AG09309 (cell line): ENCODE results near the gene ANTXR1.

Source experiments
- DNase-seq: peaks from one replicate; pipeline ENCODE4 v3.0.0-alpha.2; 2010; ENCODE audit warnings: low read depth
- H3K4me3 ChIP-seq: 2 replicates; pipeline ENCODE4 v1.5.1; 2011; ENCODE audit warnings: mild to moderate bottlenecking, low read depth, low read length, moderate library complexity; ENCODE audit not compliant: control insufficient read depth
- TF ChIP-seq, protein P1 (sequence below): IDR thresholded peaks from 2 replicates; pipeline ENCODE4 v1.5.1; 2011; ENCODE audit warnings: mild to moderate bottlenecking, low read depth, low read length, inconsistent platforms; ENCODE audit not compliant: insufficient read depth, control insufficient read depth; ENCODE audit errors: missing control alignments

The ANTXR1 gene

DNA sequence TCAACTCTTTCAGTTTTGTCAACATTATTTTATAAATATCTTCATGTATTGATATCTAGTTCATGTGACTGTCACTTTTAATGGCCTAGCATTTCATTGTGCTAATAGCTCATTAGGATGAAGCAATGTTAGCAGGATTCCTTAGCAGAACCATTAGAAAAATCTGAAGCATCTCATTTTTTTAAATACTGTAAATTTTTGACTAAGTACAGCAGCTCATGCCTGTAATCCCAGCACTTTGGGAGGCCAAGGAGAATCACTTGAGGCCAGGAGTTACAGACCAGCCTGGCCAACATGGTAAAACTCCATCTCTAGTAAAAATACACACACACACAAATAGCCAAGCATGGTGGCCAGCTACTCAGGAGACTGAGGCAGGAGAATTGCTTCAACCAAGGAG is 15.6 kb upstream of the ANTXR1 start:
- no peak overlapping the region for H3K4me3 ChIP-seq
- DNase-seq, result no peak
- TF ChIP-seq, protein P1, sequence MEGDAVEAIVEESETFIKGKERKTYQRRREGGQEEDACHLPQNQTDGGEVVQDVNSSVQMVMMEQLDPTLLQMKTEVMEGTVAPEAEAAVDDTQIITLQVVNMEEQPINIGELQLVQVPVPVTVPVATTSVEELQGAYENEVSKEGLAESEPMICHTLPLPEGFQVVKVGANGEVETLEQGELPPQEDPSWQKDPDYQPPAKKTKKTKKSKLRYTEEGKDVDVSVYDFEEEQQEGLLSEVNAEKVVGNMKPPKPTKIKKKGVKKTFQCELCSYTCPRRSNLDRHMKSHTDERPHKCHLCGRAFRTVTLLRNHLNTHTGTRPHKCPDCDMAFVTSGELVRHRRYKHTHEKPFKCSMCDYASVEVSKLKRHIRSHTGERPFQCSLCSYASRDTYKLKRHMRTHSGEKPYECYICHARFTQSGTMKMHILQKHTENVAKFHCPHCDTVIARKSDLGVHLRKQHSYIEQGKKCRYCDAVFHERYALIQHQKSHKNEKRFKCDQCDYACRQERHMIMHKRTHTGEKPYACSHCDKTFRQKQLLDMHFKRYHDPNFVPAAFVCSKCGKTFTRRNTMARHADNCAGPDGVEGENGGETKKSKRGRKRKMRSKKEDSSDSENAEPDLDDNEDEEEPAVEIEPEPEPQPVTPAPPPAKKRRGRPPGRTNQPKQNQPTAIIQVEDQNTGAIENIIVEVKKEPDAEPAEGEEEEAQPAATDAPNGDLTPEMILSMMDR, result no peak

DNA sequence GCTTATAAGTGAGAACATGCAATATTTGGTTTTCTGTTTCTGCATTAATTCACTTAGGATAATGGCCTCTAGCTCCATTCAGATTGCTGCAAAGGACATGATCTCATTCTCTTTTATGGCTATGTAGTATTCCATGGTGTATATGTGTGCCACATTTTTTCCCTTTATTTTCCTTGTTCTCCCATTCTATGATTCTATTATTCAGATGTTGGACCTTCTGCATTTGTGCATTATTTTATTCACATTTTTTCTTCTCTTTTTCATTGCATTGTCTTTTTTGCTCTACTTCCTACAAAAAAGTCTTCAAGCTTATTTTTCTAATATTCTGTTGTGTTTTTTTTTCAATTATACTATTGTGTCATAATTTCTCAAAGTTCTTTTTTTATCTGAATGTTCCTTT is 11.1 kb upstream of the ANTXR1 start:
- H3K4me3 ChIP-seq, result no peak overlapping the region
- TF ChIP-seq, protein P1, result no peak
- DNase-seq, result no peak

DNA sequence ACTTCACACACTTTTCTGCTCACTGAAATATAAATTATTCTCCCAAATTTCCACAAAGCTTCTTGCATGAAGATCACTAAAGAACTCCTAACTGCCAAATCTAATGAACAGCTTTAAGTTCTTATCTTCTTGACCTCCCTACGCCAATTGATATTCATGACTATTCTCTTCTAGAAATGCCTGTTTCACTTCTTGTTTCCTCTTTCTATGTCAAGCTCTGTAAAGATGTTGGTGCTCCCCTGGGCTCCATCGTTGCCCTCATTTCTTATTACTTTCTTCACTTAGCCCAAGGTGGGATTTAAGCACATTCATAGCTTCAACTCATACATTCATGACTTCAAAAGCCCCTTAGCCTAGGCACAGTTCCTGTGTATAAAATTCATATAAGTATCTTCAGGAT is 9.2 kb upstream of the ANTXR1 start:
- TF ChIP-seq, protein P1, result no peak

DNA sequence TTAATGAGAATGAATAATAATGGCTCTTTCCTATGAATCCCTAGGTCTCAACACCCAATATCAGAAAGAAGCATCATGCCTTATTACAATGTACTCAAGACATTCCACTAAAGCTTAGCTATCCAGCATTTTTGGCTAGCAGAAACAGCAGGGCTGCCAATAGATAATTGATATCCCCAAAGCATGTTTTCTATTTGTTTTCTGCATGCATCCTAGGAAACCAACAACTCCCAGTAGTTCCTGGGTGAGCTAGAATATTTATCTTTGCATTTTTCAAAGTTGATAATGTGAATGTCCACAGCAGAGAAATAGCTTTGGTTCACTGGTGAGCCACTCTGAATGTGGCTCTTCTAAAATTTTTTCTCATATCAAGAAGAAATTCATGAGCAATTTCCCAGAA is 5.8 kb upstream of the ANTXR1 start:
- DNase-seq, result no peak
- H3K4me3 ChIP-seq, result no peak overlapping the region
- TF ChIP-seq, protein P1, result no peak

More for the DNA sequence above, 9.2 kb upstream of the ANTXR1 start:
- H3K4me3 ChIP-seq, result no peak overlapping the region
- DNase-seq, result no peak

DNA sequence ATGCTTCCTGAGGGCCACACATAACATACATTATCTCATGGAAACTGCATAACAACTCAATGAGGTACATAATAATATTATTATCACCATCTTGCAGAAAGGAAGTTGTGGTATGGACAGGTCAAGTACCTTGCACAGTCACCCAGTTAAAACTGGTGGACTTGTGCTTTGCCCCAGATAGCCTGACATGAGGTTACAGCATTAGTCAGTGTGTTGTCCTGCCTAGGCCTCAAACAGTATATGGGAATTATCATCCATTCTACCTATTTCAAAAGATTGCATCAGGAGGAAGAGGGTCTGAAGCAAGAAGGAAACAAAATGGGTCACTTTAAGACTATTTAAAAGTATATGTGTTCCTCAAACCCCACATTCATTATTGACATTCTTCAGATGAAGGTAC is 5.4 kb upstream of the ANTXR1 start:
- no peak overlapping the region for H3K4me3 ChIP-seq
- TF ChIP-seq, protein P1, result no peak
- no peak for DNase-seq

DNA sequence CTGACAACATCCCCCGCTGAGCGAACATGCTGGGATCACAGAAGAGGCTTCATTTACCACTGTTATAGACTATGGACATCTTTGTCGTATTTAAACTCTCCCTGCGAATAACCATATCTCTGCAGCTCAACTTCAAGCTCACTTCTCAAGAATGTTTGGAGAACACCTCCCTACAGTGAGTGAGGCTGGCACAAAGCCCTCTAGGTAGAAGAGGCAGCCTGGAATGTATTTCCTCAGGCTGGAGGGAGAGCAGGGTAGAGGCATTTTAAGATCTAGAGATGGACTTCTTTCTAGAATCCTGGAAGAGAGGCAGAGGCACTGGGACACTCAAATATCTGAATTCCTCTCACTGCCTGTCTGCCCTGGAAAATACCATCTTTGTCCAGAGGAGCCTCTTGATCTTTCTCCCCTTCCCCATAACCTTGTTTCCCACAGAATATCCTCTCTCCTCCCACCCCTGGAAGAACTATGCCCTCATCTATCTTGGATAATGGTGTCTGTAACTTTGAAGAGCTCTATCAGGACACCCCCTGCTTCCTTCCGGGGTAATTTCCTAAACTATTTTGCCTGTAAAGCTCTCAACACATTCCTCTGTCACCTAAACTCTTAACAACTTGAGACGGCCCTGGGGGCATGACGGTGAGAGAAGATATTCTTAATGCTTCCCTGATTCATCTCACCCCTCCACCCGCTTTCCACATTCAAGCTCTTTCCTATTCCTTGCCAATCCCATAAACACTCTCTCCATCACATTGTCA is 2.4 kb upstream of the ANTXR1 start:
- H3K4me3 ChIP-seq, result no peak overlapping the region
- DNase-seq, result no peak
- TF ChIP-seq, protein P1, result no peak
